Pancreas (tissue), 10 donors: Measurements from ENCODE around the gene FADS6. TPM values are rescaled to one million over a fixed set of nuclear protein-coding genes. Genes with fewer than 3 reads are reported as not detected.
"Not testable (repeated sequence)": the region's sequence is repeated elsewhere in the genome, so short reads cannot be mapped to it uniquely, and the experiment has no call there.

Source experiments
- ATAC-seq, 4 donors: fragments of 200-7000 bp; cut with Tn5 transposase; one replicate each; pipeline versions ENCODE4 v1.8.0 to v1.9.1; 2020; ENCODE audit warnings: mild to moderate bottlenecking in 4 of 4, moderate library complexity in 4 of 4
- DNase-seq, 6 donors: peaks; one replicate each; pipeline ENCODE4 v3.0.0-alpha.2; 2020
- FAIRE-seq: peaks from 2 replicates; lab custom pipeline; 2012; peaks lifted over from hg19 to GRCh38; lab: Jason Lieb, UNC
- H3K27ac ChIP-seq, 4 donors: fragments of 200-600 bp; sonication (generic); 1 replicate in 3 of 4; 2 replicates in 1 of 4; pipeline versions ENCODE4 v1.5.0 to v1.8.0; 2020
- H3K27me3 ChIP-seq, 4 donors: fragments of 200-600 bp; one replicate each; pipeline ENCODE4 v1.8.0; 2021
- H3K36me3 ChIP-seq, 3 donors: fragments of 200-600 bp; sonication (generic) in 1 of 3; one replicate each; pipeline versions ENCODE4 v1.5.0 to v1.8.0; 2020 to 2021
- H3K4me1 ChIP-seq, 3 donors: fragments of 200-600 bp; one replicate each; pipeline ENCODE4 v1.8.0; 2021
- H3K4me3 ChIP-seq, 4 donors: fragments of 200-600 bp; sonication (generic) in 2 of 4; one replicate each; pipeline versions ENCODE4 v1.5.0 to v1.8.0; 2020 to 2021
- H3K9me3 ChIP-seq, 4 donors: fragments of 200-600 bp; one replicate each; pipeline ENCODE4 v1.8.0; 2021
- WGBS, 2 donors: extraction: QIAGEN DNeasy Blood & Tissue Kit; methylation state at CpG; one replicate each; pipeline ENCODE4 v1.1.7; 2013; 5-methylcytosine and 5-hydroxymethylcytosine counted together
- intact Hi-C, 3 donors: fragments of 100-400 bp; cut with DNase I; formaldehyde crosslinking; loops; one replicate each; pipeline versions ENCODE4 v1.11.1 to v1.14.2; 2022
- polyA plus RNA-seq, 2 donors: library from polyadenylated mRNA; stranded (reverse); fragments of 200-250 nt; gene quantifications; one replicate each; pipeline ENCODE4 v1.2.3, GENCODE V29; 2013
- total RNA-seq, 6 donors: library from RNA; stranded (reverse); fragmentation: NEBNext Ultra II Directional in 4 of 6; extraction: Animal tissue kit (Norgen Biotek cat#: 25700) in 4 of 6; gene quantifications; one replicate each; pipeline versions ENCODE4 v1.2.1 to v1.2.4, GENCODE V29; 2021 to 2023
- TF ChIP-seq, protein P1 (sequence below), 4 donors: fragments of 200-600 bp; sonication (generic) in 3 of 4; IDR thresholded peaks; one replicate each; pipeline versions ENCODE4 v1.5.0 to v1.8.0; 2021; ENCODE audit warnings: antibody characterized with exemption in 4 of 4
- donor health status: healthy with polysubstance abuse.
- donor health status: DM: no; HTN: no; CAD: no; lungs with moderate emphysema.
- donor health status: DM: no; HTN: no; CAD: no.
- donor health status: control.
- donor health status: control.
- donor health status: Bipolar disorder and iron deficiency.
- donor health status: DM: yes; HTN: yes; CAD: no.
- donor health status: DM: no; HTN: no; CAD: no.
- donor health status: DM: no; HTN: no; CAD: no.
- donor health status: DM: yes; HTN: yes; CAD: no.

Gene FADS6
- total and polyA plus RNA-seq, 8 donors, result 0.07 to 0.16 TPM; not detected in 6

DNA sequence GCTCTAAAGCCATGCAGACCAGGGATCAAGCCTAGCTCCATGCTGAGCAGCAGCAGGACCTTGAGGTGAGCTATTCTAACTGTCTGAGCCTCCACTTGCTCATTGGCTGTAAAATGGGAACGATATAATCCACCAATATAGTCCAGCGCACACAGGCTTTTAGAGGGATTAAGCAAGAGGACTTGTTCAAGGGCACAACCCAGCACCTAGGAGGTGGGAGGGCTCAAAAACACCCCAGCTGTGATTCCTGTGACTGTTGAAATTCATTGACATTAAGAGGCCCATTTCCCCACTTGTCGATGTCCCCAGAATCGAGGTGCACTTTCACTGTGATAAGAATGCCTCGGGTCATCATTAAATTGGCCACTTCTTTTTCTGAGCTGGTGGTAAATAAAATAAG, 25.5 kb upstream of the FADS6 start:
- no peaks in the 10 kb centered on the region for H3K36me3 ChIP-seq
- TF ChIP-seq, protein P1, sequence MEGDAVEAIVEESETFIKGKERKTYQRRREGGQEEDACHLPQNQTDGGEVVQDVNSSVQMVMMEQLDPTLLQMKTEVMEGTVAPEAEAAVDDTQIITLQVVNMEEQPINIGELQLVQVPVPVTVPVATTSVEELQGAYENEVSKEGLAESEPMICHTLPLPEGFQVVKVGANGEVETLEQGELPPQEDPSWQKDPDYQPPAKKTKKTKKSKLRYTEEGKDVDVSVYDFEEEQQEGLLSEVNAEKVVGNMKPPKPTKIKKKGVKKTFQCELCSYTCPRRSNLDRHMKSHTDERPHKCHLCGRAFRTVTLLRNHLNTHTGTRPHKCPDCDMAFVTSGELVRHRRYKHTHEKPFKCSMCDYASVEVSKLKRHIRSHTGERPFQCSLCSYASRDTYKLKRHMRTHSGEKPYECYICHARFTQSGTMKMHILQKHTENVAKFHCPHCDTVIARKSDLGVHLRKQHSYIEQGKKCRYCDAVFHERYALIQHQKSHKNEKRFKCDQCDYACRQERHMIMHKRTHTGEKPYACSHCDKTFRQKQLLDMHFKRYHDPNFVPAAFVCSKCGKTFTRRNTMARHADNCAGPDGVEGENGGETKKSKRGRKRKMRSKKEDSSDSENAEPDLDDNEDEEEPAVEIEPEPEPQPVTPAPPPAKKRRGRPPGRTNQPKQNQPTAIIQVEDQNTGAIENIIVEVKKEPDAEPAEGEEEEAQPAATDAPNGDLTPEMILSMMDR (IDR thresholded peaks at IDR 0.05), result no peak
- WGBS, 2 donors, result 76 to 87% methylated on average over 5 of the region's 5 CpGs
- H3K27ac ChIP-seq, result no peak overlapping the region
- H3K4me1 ChIP-seq, result peaks cover 5 to 6% (median 5%) of the 10 kb centered on the region in 3 donors
- H3K9me3 ChIP-seq, result no peaks in the 10 kb centered on the region
- DNase-seq (no peak), ATAC-seq (no peak), FAIRE-seq (no peak)
- no peak overlapping the region for H3K4me3 ChIP-seq
- intact Hi-C loops, result no loop called here
- H3K27me3 ChIP-seq, result peaks cover 0 to 3% (median under 1%) of the 10 kb centered on the region in 4 donors

DNA sequence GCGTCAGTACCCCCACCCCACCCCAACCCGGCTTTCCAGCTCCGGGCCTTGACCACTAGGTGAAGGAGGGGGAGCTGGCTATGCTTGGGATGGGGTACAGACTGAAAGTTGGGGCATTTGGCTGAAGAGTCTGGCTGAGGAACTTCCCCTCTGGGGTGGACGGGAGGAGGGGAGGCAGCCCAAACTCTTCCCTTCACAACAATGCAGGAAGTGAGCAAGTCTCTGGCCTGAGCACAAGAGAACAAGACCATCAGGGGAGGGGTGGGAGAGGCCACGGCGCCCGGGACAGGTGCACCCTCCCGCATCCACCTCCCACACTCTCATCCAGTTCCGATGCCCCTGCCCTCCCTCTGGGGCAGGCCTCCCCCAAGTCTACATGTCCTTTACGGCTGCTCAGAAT, 24.0 kb upstream of the FADS6 start:
- no peak for FAIRE-seq
- H3K4me1 ChIP-seq, result no peaks in the 10 kb centered on the region
- no peaks in the 10 kb centered on the region for H3K27me3 ChIP-seq
- no peaks in the 10 kb centered on the region for H3K9me3 ChIP-seq
- ATAC-seq, result peak in 2 of 4 donors; percentile 13 to 36
- TF ChIP-seq, protein P1 (IDR thresholded peaks at IDR 0.05), result no peak
- H3K27ac ChIP-seq, result no peak overlapping the region
- no peak for DNase-seq
- intact Hi-C loops, result no loop called here
- no peak overlapping the region for H3K4me3 ChIP-seq
- H3K36me3 ChIP-seq, result no peaks in the 10 kb centered on the region
- 61 to 76% methylated on average over 10 of the region's 10 CpGs for WGBS, 2 donors

DNA sequence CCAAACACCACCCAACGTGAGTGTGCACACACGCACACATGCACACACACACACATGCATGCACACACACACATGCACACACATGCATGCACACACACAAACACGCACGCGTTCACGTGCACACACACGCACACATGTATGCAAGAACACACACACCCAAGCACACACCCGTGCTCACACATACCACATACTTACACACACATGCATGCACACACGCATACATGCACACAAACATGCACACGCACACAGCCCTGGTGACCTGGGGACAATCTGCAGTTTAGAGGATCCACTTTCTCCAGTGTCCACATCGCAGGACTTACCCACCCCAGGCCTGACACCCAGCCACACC, 23.4 kb upstream of the FADS6 start:
- TF ChIP-seq, protein P1 (IDR thresholded peaks at IDR 0.05), result no peak
- no peak for FAIRE-seq

DNA sequence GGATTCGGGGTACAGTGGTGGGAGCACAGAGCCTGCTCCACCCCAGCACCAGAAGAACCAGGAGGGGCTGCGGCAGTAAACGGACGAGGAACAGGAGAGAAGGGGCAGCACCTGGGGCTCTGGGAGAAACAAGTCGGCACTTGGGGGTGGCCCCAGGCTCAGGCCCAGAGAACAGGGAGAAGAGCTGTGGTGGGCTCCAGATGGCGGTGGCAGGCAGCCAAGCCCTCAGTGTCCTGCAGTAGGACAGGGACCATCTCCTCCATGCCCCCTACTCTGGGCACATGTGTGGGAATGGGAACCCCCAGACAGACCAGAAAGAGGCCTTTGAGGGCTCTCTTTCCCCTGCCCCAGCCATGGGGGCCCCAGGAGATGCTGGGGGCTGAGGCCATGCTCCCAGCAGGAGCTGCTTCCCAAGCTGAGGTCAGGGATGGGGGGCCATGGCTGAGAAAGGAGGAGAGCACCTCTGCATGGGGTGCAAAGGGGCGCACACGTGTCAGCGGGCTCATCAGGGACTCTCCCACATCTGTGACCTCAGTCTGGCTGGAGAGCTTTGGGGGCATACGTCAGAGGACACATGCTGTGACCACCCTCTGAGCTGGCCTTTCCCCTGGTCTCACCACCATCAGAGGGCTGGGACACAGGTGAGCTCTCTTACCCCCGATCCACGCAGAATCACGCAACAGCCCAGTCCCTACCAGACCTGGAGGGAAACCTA, 22.9 kb upstream of the FADS6 start:
- H3K27ac ChIP-seq, result no peak overlapping the region
- H3K9me3 ChIP-seq, result no peaks in the 10 kb centered on the region
- intact Hi-C loops, result no loop called here
- H3K36me3 ChIP-seq, result no peaks in the 10 kb centered on the region
- FAIRE-seq (no peak), ATAC-seq (no peak), DNase-seq (no peak)
- WGBS, 2 donors, result 74 to 78% methylated on average over 13 of the region's 13 CpGs
- no peaks in the 10 kb centered on the region for H3K27me3 ChIP-seq
- TF ChIP-seq, protein P1 (IDR thresholded peaks at IDR 0.05), result no peak
- H3K4me3 ChIP-seq, result no peak overlapping the region
- no peaks in the 10 kb centered on the region for H3K4me1 ChIP-seq

More for the DNA sequence above, 23.4 kb upstream of the FADS6 start:
- H3K9me3 ChIP-seq, result no peaks in the 10 kb centered on the region
- ATAC-seq (no peak), DNase-seq (no peak)
- H3K4me3 ChIP-seq, result no peak overlapping the region
- H3K27ac ChIP-seq, result no peak overlapping the region
- intact Hi-C loops, result no loop called here
- H3K27me3 ChIP-seq, result no peaks in the 10 kb centered on the region
- no peaks in the 10 kb centered on the region for H3K4me1 ChIP-seq
- no peaks in the 10 kb centered on the region for H3K36me3 ChIP-seq
- WGBS, 2 donors, result 77 to 86% methylated on average over 11 of the region's 11 CpGs

DNA sequence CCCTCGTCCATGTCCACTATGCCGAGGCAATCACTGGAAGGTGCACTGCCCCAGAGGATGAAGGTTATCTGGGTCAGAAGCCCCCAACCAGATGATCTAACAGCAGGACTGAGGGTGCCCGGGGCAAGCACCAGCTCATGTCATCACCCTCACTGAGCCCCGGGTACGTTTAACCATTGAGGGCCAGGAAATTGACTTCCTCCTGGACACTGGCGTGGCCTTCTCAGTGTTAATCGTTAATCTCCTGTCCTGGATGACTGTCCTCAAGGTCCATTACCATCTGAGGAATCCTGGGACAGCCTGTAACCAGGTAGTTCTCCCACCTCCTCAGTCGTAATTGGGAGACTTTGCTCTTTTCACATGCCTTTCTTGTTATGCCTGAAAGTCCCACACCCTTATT, 18.0 kb upstream of the FADS6 start:
- FAIRE-seq, H3K9me3 ChIP-seq, H3K27me3 ChIP-seq, H3K36me3 ChIP-seq, DNase-seq, ATAC-seq, H3K27ac ChIP-seq, H3K4me1 ChIP-seq, intact Hi-C loops, H3K4me3 ChIP-seq: not testable (repeated sequence)
- WGBS, 2 donors, result 55 to 61% methylated on average over 8 of the region's 8 CpGs

DNA sequence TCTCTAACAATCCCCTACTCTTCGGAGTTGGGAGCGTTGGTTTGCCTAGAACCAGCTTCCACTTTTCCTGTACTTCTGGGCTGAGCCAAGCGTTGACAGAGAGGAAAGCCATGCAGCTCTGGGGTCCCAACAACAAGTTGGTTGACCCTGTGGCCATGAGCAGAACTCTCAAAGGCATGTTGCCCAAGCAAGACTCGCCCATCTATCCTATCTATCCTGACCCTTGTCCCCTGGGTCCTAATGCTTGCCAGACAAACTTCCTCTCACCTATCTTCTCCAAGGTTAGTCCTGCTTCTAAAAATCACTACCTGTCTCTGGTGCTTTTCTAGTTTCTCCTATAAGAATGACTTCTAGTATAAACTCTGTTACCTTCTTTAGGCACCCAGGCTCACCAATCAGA, 15.7 kb upstream of the FADS6 start:
- intact Hi-C loops, result not testable (repeated sequence)
- 61 to 65% methylated on average over 4 of the region's 4 CpGs for WGBS, 2 donors

More for the DNA sequence above, 15.7 kb upstream of the FADS6 start:
- H3K4me3 ChIP-seq, ATAC-seq, H3K27ac ChIP-seq, H3K36me3 ChIP-seq, DNase-seq, FAIRE-seq, H3K27me3 ChIP-seq, H3K4me1 ChIP-seq, H3K9me3 ChIP-seq: not testable (repeated sequence)
